GM21423 (cell line): ENCODE results near the gene PRPS2.
A peak's percentile ranks its signal among the peaks of the same experiment; 100 is the strongest.

Source experiments
- ATAC-seq: cut with Tn5 transposase; IDR thresholded peaks from one replicate; pipeline ENCODE4 v1.9.1; 2021; ENCODE audit warnings: mild to moderate bottlenecking, moderate library complexity; ENCODE audit not compliant: unreplicated experiment

PRPS2 gene

DNA sequence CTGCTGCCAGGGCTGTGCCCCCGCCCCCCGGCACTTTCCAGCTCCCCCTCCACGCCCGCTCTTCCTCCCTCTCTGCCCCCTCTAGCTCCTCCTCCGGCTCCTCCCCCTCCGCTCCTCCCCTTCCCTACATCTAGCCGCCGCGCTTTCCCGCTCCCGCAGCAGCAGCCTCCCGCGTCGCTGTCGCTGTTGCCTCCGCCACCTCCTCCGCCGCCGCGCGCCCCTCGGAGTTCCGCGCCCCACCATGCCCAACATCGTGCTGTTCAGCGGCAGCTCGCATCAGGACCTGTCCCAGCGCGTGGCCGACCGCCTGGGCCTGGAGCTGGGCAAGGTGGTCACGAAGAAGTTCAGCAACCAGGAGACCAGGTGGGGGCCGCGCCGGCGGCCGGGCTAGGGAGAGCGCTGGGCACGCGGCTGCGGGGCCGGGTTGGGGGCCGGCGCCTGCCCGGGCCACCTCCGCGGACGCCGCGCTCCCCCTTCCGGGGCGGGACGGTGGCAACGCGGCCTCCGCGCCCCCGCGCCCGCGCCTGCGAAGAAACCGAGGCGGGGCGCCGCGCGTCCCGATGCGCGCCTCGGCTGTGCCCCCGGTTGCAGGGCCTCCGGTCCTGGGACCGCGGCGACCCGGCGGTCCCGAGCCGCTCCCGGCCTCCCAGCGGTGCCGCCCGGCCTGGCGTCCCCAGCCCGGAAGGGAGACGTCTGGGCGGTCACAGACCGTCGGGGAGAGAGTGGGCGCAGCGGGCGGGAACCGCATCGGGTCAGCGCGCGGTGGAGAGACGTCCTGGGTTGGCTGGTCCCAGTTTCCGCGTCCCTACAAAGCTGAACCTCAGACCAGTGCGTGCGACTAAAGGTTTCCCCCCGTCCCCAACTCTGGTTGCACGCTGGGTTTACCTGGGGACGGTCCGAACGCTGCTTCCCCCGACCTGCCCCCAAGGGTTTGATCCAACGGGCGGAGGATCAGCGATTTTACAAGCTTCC lies at the start of gene PRPS2:
PRPS2 (plus strand) TSS at position 156 of the 972 bp plus-strand sequence; CDS start at position 242, 86 bp downstream.
- peak; percentile 69 for ATAC-seq

DNA sequence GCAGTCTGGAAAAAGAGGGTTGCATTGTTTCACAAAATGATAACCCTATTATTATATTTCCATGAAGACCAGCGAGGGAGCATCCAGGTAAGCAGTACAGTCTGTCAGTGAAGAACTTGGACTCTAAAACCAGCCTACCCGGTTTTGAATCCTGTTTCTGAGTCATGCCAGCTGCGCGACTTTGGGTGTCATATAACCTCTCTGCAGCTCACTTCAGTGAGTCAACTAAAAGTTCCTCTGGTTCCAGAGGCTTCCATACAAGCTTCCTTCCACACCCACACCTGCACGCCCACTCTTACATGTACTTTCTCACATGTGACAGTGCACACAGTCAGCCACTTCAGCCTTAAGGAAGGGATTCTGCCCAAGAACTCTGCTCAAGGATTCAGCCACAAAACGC lies 49.8 kb upstream of the PRPS2 start:
- no peak for ATAC-seq

DNA sequence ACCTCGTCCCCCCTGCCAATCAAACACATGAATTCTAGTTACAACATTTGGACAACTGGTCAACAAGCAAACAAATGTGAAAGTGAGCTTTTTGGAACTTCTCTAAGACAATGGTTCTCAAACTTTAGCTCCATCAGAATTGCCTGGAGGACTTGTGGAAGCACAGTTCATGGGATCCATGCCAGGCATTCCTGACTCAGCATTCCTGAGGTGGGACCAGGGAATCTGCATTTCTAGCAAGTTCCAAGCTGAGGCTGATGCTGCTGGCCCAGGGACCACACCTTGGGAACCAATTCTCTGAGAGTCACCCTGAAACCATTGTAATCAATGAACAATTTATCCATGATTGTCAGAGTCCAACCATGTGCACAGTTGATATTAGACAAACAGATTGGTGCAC lies 43.8 kb upstream of the PRPS2 start:
- ATAC-seq: no peak

DNA sequence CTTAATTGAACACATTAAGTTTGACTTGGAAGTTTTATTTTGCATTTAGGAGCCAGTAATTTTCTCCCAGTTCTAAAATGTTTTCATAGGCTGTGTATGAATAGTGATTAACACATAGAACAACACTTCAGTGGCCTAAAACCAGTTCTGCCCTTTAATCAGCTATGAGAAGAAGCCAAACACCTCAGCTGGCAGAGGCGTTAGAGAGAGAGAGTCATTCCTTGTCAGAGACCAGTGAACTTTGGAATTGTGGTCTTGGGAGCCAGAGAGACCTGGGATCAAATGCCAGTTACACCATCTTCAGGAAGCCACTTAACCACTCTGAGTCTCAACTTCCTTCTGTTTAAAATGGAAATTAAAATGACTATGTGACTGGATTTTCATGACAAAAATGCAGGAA lies 39.3 kb upstream of the PRPS2 start:
- no peak for ATAC-seq

DNA sequence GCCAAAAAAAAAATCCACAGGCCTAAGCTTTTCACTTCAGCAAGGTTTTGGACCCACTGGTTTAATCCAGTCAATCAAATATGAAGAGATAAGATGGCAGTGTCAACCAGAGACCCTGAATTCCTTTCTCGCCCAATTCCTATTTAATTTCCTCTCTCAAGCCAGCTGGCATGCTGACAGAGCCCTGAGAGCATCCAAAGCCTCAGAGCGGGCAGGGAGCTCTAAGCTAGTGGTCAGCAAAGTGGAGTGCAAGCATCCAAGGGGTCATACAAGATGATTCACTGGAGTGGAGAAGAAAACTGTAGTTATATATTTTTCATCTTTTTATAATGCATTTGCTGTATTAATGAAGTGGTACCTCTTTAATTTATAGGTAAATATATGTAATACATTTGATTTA lies 37.8 kb upstream of the PRPS2 start:
- ATAC-seq: no peak

DNA sequence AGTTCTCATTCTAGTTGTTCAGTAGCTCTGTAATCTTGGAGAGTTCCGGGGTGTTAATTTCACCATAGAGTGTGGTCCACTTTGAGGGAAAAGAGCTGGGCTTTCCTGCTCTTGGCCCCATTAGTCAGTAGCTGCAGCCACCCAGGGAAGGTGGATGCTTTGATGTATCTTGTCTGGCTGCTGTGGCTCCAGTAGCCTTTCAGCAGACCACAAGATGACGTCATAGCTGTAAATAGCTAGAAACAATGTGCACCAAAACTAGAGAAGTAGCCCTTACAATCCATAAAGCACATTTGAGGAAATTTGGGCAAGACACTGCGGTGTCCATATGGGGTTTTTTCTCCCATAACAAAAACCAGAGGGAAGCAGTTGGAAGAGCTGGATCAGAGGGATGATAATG lies 32.9 kb upstream of the PRPS2 start:
- no peak for ATAC-seq

DNA sequence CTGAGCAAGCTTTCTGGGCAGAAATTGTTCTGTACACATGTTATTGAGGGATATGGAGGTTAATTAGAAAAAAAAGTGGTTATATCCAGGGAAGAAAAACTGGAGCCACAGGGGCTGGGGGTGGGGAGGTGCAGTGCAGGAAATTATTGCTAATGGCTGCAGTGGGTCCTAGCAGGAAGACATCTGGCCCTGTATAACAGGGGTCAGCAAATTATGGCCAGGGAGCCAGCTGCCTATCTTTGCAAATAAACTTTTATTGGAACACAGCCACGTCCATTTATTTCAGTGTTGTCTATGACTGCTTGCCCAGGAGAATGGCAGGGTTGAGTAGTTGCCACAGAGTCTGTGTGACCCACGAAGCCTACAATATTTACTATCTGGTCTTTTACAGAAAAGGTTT lies 23.4 kb upstream of the PRPS2 start:
- no peak for ATAC-seq

DNA sequence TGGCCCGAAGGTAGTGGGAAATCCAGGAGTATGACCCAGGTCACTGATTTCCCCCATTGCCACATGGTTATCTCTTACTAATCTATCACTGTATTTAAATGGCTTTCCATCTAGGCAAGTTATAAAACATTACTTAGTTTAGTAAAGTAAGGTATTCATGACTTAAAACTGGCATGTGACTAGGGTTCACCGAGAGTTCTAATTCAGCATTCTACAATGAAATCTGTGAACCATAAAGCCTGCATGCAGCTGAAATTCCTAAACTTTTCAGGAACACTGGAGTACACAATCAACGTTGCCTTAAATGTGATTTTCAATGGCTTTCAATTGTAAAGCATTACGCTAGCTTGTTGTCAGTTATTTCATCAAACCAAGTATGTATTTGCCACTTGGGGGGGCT lies 22.7 kb upstream of the PRPS2 start:
- ATAC-seq: no peak

DNA sequence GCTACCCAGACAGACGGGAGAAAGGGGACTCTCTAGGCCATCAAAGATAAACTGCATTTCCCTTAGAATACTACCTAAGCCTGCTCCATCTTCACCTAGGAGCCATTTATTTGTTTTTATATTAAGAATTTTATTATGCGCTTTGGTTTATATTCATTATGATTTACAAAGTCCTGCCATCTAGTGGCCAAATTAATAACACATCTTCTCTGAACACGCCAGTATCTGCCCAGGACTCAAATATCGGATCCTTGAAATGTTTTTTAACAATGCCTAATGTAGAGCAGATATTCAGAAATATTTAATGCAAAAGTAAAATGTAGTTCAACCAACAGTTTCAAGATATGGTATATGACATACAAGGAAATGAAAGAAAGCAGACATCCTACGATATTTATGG lies 20.8 kb upstream of the PRPS2 start:
- ATAC-seq: no peak

DNA sequence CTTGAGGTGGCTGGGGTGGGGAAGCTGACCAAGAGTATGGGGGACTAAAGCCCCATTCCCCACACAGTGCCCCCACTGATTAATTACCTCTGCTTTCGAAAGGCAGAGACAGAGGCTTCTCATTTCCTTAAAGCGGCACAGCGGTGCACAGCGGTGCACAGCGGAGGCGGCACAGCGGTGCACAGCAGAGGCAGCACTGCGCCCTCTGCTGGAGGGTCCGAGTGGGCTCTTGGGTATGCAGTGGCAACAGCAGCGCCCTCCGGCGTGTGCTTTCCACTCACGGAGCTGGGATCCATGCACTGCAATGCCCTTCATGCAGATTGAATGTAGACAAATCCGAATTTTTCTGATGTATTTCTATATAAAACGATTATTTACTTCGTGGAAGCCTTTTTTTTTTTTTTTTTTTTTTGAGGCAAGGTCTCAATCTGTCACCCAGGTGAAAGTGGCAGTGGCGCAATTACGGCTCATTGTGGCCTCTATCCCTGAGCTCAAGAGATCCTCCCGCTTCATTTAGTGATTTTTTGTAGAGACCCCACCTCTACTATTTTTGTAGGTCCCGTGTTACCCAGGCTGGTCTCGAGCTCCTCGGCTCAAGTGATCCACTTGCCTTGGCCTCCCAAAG lies 19.7 kb upstream of the PRPS2 start:
- peak; percentile 99 for ATAC-seq

DNA sequence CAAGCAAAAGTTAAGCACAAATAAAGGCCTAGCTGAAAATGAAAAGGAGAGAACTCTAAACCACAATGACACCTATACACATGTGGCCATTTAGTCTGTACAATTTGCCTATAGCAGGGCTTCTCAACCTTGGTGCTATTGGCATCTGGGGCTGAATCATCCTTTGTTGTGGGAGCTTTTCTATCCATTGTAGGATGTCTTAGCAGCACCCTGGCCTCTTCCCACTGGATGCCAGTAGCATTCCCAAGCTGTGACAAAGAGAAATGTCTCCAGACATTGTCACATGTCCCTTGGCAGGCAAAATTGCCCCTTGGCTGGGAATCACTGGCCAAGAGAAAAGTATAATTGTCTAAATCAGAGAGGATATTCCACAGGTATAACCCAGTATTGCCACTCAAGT lies 13.5 kb upstream of the PRPS2 start:
- no peak for ATAC-seq

DNA sequence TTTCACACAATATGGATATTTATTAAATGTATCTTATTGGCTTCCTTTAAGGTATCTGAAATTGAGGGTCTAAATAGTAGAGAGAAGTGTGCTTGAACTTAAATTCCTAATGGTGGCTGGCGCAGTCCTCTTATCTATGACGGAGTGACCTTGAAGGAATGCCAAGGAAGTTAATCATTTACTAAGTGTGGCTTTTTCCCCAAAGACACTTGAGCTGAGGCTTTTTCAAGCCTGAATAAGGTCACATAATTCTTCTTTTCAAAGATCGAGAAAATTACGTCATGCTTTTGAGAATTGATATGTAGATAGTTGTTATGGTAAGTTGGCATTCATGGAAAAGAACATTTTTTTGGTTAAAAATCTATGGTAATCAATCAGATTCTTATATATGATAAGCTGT lies 11.7 kb upstream of the PRPS2 start:
- no peak for ATAC-seq

DNA sequence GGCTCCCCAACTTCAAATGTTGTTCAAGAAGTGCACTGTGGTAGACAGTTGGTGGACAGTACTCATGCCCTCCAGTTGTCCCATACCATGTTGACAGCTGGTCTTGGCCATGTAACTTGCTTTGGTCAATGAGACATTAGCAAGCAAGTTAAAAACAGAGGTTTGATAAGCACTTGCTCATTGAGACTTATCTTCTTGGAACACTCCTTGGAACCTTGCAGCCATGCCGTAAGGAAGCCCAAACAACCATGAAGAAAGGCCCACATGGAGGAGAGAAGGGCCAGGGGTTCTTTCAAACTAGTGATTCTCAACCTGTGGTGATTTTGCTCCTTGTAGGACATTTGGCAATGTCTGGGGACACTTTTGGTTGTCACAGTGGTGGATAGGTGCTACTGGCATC lies 2.6 kb upstream of the PRPS2 start:
- no peak for ATAC-seq

DNA sequence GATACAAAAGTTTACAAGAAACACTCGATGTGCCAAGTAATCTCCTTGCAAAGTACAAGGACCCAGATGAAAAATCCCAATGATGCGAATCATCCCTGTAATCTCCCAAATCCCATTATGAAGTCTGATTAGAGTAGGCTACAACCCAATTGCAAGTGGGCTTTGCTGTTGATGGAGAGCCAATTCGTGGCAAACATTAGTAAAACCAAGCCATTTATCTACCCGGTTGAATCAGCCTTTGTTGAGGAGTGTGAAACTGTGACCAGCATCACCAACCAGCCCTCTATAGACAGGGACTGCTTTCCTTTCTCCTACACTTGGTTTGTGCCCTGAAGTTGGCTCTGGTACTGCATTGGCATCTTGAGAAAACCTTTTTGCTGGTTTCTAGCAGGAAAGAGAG lies 1.2 kb upstream of the PRPS2 start:
- ATAC-seq: no peak

DNA sequence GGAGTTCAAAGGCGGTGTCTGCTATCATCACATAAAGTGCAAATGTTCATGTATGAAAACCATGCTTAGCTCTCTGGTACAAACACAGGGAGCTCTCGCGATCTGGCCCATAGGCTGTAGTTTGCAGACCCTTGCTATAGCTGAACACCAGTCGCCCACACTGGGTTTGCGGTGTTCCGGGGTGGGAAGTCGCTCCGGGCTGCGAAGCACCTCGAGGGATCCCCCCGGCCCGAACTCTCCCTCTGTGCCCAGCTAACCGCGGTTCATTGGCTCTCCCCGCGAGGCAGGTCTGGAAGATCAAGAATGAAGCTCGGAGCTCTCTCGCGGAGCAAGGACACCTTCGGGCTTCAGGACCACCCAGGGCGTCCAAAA lies 341 bp upstream of the PRPS2 start:
- ATAC-seq: peak; percentile 15

DNA sequence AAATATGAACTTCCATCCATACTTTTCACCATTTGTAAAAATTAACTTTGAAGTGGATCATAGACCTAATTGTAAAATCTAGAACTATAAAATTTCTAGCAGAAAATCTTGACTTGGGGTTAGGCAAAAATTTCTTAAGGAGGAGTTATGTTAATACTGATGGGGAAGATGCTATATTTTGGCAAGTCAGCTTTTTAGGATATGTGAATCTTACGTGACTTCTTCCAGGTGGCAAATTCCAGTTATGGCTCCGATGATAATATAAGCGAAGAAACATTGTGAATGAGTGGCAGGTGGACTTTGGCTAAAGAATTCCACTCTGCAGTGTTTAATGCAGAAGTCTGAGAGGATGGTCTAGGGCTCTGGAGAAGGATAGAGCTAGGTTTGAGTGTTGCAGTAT lies 1.5 kb downstream of the PRPS2 start:
- no peak for ATAC-seq

DNA sequence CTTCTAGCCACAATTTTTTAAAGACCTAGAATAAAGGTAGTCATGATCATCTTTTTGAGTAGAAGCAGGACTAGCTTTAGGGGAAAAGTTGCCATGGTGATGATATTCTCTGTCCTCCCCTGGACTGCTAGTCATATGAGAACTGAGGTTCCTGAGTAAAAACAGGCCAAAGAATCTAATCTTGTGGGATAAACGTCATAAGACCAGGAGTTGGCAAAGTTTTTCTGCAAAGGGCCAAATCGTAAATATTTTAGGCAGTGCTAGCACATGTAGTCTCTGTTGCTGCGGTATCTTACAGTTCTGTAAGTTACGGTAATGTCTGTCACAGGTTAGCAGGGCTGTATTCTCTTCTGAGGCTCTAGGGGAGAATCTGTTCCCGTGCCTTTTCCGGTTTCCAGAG lies 3.4 kb downstream of the PRPS2 start:
- no peak for ATAC-seq

DNA sequence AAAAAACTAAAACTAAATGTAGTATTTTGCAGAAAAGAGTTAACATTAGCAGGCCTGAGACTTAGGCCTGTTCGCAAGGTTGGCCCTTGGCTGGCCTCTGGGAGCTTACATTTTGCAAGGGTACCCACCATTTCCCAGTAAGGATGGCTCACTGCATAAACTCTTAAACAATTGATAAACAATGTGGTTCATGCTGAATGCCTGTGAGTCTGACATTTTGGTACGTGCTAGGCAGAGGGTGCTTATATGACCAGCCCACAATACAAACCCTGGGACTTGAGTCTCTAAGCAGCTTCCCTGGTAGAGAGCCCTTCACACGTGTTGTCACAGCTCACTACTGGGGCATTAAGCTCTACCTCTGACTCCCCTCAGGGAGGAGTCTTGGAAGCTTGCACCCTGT lies 7.4 kb downstream of the PRPS2 start:
- ATAC-seq: no peak

DNA sequence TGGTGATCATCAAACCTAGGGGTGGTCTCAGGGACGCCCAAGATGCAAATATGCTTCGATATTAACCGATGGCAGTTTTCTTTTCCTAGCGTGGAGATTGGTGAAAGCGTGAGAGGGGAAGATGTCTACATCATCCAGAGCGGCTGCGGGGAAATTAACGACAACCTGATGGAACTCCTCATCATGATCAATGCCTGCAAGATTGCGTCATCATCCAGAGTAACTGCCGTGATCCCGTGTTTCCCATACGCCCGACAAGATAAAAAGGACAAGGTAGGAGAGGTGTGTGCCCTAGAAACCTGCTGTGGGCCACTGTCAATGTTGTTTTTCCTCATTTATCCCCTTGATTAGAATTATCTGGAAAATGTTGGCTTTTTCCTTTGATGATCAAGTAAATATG lies 7.9 kb downstream of the PRPS2 start:
- no peak for ATAC-seq

DNA sequence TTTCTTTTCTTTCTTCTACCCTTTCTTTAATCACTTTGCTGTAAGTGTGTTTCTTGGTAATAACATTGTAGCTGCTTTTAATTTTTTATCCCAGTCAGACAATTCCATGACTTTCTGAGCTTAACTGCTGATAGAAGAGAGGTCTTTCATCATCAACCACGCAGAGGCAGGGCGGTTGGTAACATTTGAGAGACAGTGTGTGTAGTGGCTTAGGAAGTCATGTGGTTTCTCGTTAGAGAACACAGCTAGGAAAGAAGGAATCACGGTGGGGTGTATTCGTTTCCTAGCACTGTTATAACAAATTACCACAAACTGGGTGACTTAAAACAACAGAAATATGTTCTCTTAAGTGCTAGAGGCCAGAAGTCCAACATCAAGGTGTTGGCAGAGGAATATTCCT lies 11.5 kb downstream of the PRPS2 start:
- ATAC-seq: no peak

DNA sequence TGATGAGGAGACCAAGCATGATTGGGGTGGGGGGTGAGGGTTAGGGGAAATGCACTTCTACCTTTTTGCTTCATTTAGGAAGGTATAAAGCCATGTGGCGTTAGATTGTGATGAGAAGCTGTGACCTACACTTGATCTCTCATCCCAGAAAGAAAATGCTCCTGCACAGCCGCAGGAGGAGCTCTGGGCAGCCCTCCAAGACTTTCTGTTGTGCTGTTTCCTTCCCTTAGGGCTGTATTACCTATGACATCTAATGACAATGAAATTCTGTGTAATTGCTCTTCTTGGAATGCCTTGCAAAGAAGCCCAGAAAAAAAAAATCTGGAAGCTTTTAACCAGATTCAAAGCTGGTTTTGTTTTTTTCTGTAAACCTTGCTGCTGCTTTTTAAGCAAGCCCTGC lies 13.4 kb downstream of the PRPS2 start:
- ATAC-seq: no peak

DNA sequence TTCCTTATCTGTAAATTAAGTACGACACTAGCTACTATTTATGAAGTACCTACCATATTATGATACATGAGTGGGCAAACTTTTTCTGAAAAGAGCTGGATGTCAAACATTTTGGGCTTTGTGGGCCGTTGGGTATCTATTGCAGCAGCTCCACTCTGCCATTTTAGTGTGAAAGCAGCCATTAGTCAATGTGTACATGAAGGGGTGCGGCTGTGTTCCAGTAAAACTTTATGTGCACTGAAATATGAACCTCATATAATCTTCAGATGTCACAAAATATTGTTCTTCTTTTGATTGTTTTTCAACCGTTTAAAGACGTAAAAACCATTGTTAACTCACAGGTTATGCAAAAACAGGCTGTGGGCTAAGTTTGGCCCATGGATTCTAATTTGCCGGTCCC lies 14.1 kb downstream of the PRPS2 start:
- ATAC-seq: no peak

DNA sequence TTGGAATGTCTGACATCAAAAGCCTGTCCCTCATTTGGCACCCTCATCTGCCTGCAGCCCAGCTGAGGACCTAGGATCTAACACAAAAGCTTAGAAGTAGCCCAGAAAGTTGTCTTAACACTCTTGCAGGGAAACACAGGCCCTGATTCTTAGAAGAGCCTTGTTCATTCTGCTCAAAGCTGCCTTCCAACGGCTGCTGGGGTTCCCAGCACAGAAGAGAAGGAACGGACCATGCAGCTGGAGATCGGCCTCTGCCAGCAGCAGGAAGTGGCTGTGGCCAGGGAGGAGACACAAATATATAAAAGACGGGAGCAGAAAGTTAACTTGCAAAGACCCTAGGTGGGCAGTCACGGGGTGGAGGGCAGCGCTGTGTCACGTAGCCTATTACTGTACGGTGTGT lies 20.4 kb downstream of the PRPS2 start:
- no peak for ATAC-seq
